ENCODE measurements around the gene RIBC1. TPM values are rescaled to one million over a fixed set of nuclear protein-coding genes. Genes with fewer than 3 reads are reported as not detected.

Gene RIBC1
- total and polyA plus RNA-seq, 5 donors from 2014 or later: 0.39 to 1.8 (median 0.83) TPM; not detected in 1

GRCh38 chrX:53437206-53437605, 14.5 kb downstream of the RIBC1 start:
- no peaks in the 10 kb centered on the region for H3K36me3 ChIP-seq (ENCODE audit: control insufficient read depth, insufficient read depth, low read length)
- Mint-ChIP-seq H3K36me3 (peaks cover 3% of the 10 kb centered on the region), H3K27me3 (no peaks in the 10 kb centered on the region), H3K9me3 (no peaks in the 10 kb centered on the region), H3K4me1 (peaks cover 5 to 46% (median 19%) of the 10 kb centered on the region in 4 donors), H3K27ac (no peak overlapping the region), H3K4me3 (no peak overlapping the region)
- DNase-seq: peak in 1 of 3 donors; percentile 35
- peaks cover 26% of the 10 kb centered on the region for H3K4me1 ChIP-seq (ENCODE audit: control insufficient read depth, insufficient read depth, low read length, poor library complexity, severe bottlenecking)
- H3K4me3 ChIP-seq (ENCODE audit: low read depth, low read length): no peak overlapping the region
- H3K9me3 ChIP-seq (ENCODE audit: control insufficient read depth in 2 of 2, low read length in 2 of 2): no peaks in the 10 kb centered on the region
- H3K27me3 ChIP-seq (ENCODE audit: control insufficient read depth, insufficient read depth, low read length): no peaks in the 10 kb centered on the region
- no peak for ATAC-seq (ENCODE audit: low read depth in 2 of 2)
- H3K27ac ChIP-seq (ENCODE audit: insufficient read depth, low read length, poor library complexity, severe bottlenecking): no peak overlapping the region

GRCh38 chrX:53438174-53438831, 15.6 kb downstream of the RIBC1 start:
- no peaks in the 10 kb centered on the region for H3K36me3 ChIP-seq (ENCODE audit: control insufficient read depth, insufficient read depth, low read length)
- H3K27me3 ChIP-seq (ENCODE audit: control insufficient read depth, insufficient read depth, low read length): no peaks in the 10 kb centered on the region
- H3K27ac ChIP-seq (ENCODE audit: insufficient read depth, low read length, poor library complexity, severe bottlenecking): no peak overlapping the region
- no peaks in the 10 kb centered on the region for H3K9me3 ChIP-seq (ENCODE audit: control insufficient read depth in 2 of 2, low read length in 2 of 2)
- Mint-ChIP-seq H3K27me3 (no peaks in the 10 kb centered on the region), H3K27ac (peak overlapping the region in 1 of 3 donors; percentile 33), H3K4me1 (peaks cover 5 to 41% (median 19%) of the 10 kb centered on the region in 4 donors), H3K4me3 (no peak overlapping the region), H3K36me3 (peaks cover 3% of the 10 kb centered on the region), H3K9me3 (no peaks in the 10 kb centered on the region)
- H3K4me3 ChIP-seq (ENCODE audit: low read depth, low read length): no peak overlapping the region
- peak in 1 of 3 donors; percentile 18 for DNase-seq
- H3K4me1 ChIP-seq (ENCODE audit: control insufficient read depth, insufficient read depth, low read length, poor library complexity, severe bottlenecking): peaks cover 27% of the 10 kb centered on the region
- ATAC-seq (ENCODE audit: low read depth in 2 of 2): no peak

- Mint-ChIP-seq H3K4me1 (peaks cover 5 to 37% (median 19%) of the 10 kb centered on the region in 4 donors), H3K4me3 (no peak overlapping the region), H3K9me3 (no peaks in the 10 kb centered on the region), H3K27ac (peak overlapping the region in 1 of 3 donors; percentile 33), H3K36me3 (peaks cover 3% of the 10 kb centered on the region), H3K27me3 (no peaks in the 10 kb centered on the region)
- Histone ChIP-seq H3K36me3 (ENCODE audit: control insufficient read depth, insufficient read depth, low read length) (no peaks in the 10 kb centered on the region), H3K9me3 (ENCODE audit: control insufficient read depth in 2 of 2, low read length in 2 of 2) (no peaks in the 10 kb centered on the region), H3K27ac (ENCODE audit: insufficient read depth, low read length, poor library complexity, severe bottlenecking) (no peak overlapping the region), H3K4me3 (ENCODE audit: low read depth, low read length) (no peak overlapping the region), H3K27me3 (ENCODE audit: control insufficient read depth, insufficient read depth, low read length) (no peaks in the 10 kb centered on the region), H3K4me1 (ENCODE audit: control insufficient read depth, insufficient read depth, low read length, poor library complexity, severe bottlenecking) (peaks cover 22% of the 10 kb centered on the region)
- no peak for DNase-seq
- ATAC-seq (ENCODE audit: low read depth in 2 of 2): no peak
These were observed 16.2 kb downstream of the RIBC1 start for GRCh38 chrX:53438832-53439230.

GRCh38 chrX:53440101-53440500, 17.4 kb downstream of the RIBC1 start:
- Mint-ChIP-seq H3K27me3 (no peaks in the 10 kb centered on the region), H3K4me1 (peaks cover 0 to 25% (median 9%) of the 10 kb centered on the region in 4 donors), H3K9me3 (no peaks in the 10 kb centered on the region), H3K27ac (no peak overlapping the region), H3K36me3 (no peaks in the 10 kb centered on the region), H3K4me3 (peak overlapping the region in 3 of 4 donors; percentile 56 to 92 (median 72))
- Histone ChIP-seq H3K4me3 (ENCODE audit: low read depth, low read length) (no peak overlapping the region), H3K27ac (ENCODE audit: insufficient read depth, low read length, poor library complexity, severe bottlenecking) (no peak overlapping the region), H3K4me1 (ENCODE audit: control insufficient read depth, insufficient read depth, low read length, poor library complexity, severe bottlenecking) (peaks cover 18% of the 10 kb centered on the region), H3K36me3 (ENCODE audit: control insufficient read depth, insufficient read depth, low read length) (no peaks in the 10 kb centered on the region), H3K27me3 (ENCODE audit: control insufficient read depth, insufficient read depth, low read length) (no peaks in the 10 kb centered on the region), H3K9me3 (ENCODE audit: control insufficient read depth in 2 of 2, low read length in 2 of 2) (no peaks in the 10 kb centered on the region)
- DNase-seq (no peak), ATAC-seq (ENCODE audit: low read depth in 2 of 2) (no peak)

GRCh38 chrX:53440621-53441517, 18.2 kb downstream of the RIBC1 start:
- DNase-seq (peak in 1 of 3 donors; percentile 31), ATAC-seq (ENCODE audit: low read depth in 2 of 2) (no peak)
- H3K27ac ChIP-seq (ENCODE audit: insufficient read depth, low read length, poor library complexity, severe bottlenecking): no peak overlapping the region
- H3K9me3 Mint-ChIP-seq: no peaks in the 10 kb centered on the region
- no peaks in the 10 kb centered on the region for H3K27me3 Mint-ChIP-seq
- no peaks in the 10 kb centered on the region for H3K27me3 ChIP-seq (ENCODE audit: control insufficient read depth, insufficient read depth, low read length)
- H3K36me3 Mint-ChIP-seq: no peaks in the 10 kb centered on the region
- H3K27ac Mint-ChIP-seq: peak overlapping the region in 1 of 3 donors; percentile 15
- peak overlapping the region; percentile 64 for H3K4me3 ChIP-seq (ENCODE audit: low read depth, low read length)
- peak overlapping the region; percentile 70 to 92 (median 80) for H3K4me3 Mint-ChIP-seq
- H3K4me1 ChIP-seq (ENCODE audit: control insufficient read depth, insufficient read depth, low read length, poor library complexity, severe bottlenecking): peaks cover 18% of the 10 kb centered on the region
- H3K36me3 ChIP-seq (ENCODE audit: control insufficient read depth, insufficient read depth, low read length): no peaks in the 10 kb centered on the region
- peaks cover 0 to 20% (median 6%) of the 10 kb centered on the region in 4 donors for H3K4me1 Mint-ChIP-seq
- no peaks in the 10 kb centered on the region for H3K9me3 ChIP-seq (ENCODE audit: control insufficient read depth in 2 of 2, low read length in 2 of 2)

- Mint-ChIP-seq H3K36me3 (no peaks in the 10 kb centered on the region), H3K4me3 (peak overlapping the region; percentile 70 to 82 (median 79)), H3K27ac (peak overlapping the region in 2 of 3 donors; percentile 15 to 26), H3K27me3 (no peaks in the 10 kb centered on the region), H3K4me1 (peaks cover 0 to 15% (median 3%) of the 10 kb centered on the region in 4 donors), H3K9me3 (no peaks in the 10 kb centered on the region)
- Histone ChIP-seq H3K27me3 (ENCODE audit: control insufficient read depth, insufficient read depth, low read length) (no peaks in the 10 kb centered on the region), H3K36me3 (ENCODE audit: control insufficient read depth, insufficient read depth, low read length) (no peaks in the 10 kb centered on the region), H3K27ac (ENCODE audit: insufficient read depth, low read length, poor library complexity, severe bottlenecking) (no peak overlapping the region), H3K4me1 (ENCODE audit: control insufficient read depth, insufficient read depth, low read length, poor library complexity, severe bottlenecking) (peaks cover 15% of the 10 kb centered on the region), H3K4me3 (ENCODE audit: low read depth, low read length) (peak overlapping the region; percentile 64), H3K9me3 (ENCODE audit: control insufficient read depth in 2 of 2, low read length in 2 of 2) (no peaks in the 10 kb centered on the region)
- peak; percentile 69 to 85 (median 70) for DNase-seq
- peak; percentile 72 to 75 for ATAC-seq (ENCODE audit: low read depth in 2 of 2)
These were observed 19.1 kb downstream of the RIBC1 start for GRCh38 chrX:53441531-53442321.

GRCh38 chrX:53442322-53442631, 19.6 kb downstream of the RIBC1 start:
- no peak for DNase-seq
- no peaks in the 10 kb centered on the region for H3K9me3 ChIP-seq (ENCODE audit: control insufficient read depth in 2 of 2, low read length in 2 of 2)
- no peaks in the 10 kb centered on the region for H3K36me3 Mint-ChIP-seq
- H3K36me3 ChIP-seq (ENCODE audit: control insufficient read depth, insufficient read depth, low read length): no peaks in the 10 kb centered on the region
- no peaks in the 10 kb centered on the region for H3K9me3 Mint-ChIP-seq
- no peak overlapping the region for H3K27ac ChIP-seq (ENCODE audit: insufficient read depth, low read length, poor library complexity, severe bottlenecking)
- H3K27me3 ChIP-seq (ENCODE audit: control insufficient read depth, insufficient read depth, low read length): no peaks in the 10 kb centered on the region
- no peaks in the 10 kb centered on the region for H3K27me3 Mint-ChIP-seq
- H3K4me3 ChIP-seq (ENCODE audit: low read depth, low read length): no peak overlapping the region
- peak overlapping the region in 2 of 4 donors; percentile 70 to 77 for H3K4me3 Mint-ChIP-seq
- H3K4me1 ChIP-seq (ENCODE audit: control insufficient read depth, insufficient read depth, low read length, poor library complexity, severe bottlenecking): peaks cover 15% of the 10 kb centered on the region
- no peak for ATAC-seq (ENCODE audit: low read depth in 2 of 2)
- peaks cover 0 to 15% (median 3%) of the 10 kb centered on the region in 4 donors for H3K4me1 Mint-ChIP-seq
- H3K27ac Mint-ChIP-seq: peak overlapping the region in 1 of 3 donors; percentile 15

Data from CD4-positive, CD25-positive, alpha-beta regulatory T cell (primary cell).